Activated gamma-delta T cell (primary cell): ENCODE measurements around the gene PCSK2.

Source experiments
- DNase-seq: peaks from one replicate; lab custom pipeline; 2025; lab: John Stamatoyannopoulos, UW

The PCSK2 gene

GRCh38 chr20:17445543-17445942, 218.7 kb downstream of the PCSK2 start:
- DNase-seq, result no peak

- DNase-seq, result no peak
These were observed 219.3 kb downstream of the PCSK2 start for GRCh38 chr20:17446171-17446570.

- no peak for DNase-seq
These were observed 221.2 kb downstream of the PCSK2 start for GRCh38 chr20:17448071-17448470.

GRCh38 chr20:17449031-17449430, 222.2 kb downstream of the PCSK2 start:
- no peak for DNase-seq

GRCh38 chr20:17452441-17452840, 225.6 kb downstream of the PCSK2 start:
- no peak for DNase-seq

GRCh38 chr20:17453592-17453991, 226.8 kb downstream of the PCSK2 start:
- no peak for DNase-seq

- no peak for DNase-seq
These were observed 229.4 kb downstream of the PCSK2 start for GRCh38 chr20:17456279-17456678.

GRCh38 chr20:17457079-17457478, 230.2 kb downstream of the PCSK2 start:
- no peak for DNase-seq

GRCh38 chr20:17457588-17458190, 230.8 kb downstream of the PCSK2 start:
- no peak for DNase-seq

GRCh38 chr20:17460119-17460518, 233.3 kb downstream of the PCSK2 start:
- DNase-seq, result no peak

- no peak for DNase-seq
These were observed 235.1 kb downstream of the PCSK2 start for GRCh38 chr20:17461941-17462340.

- DNase-seq, result no peak
These were observed 236.9 kb downstream of the PCSK2 start for GRCh38 chr20:17463711-17464110.

- DNase-seq, result no peak
These were observed 238.4 kb downstream of the PCSK2 start for GRCh38 chr20:17465236-17465635.

- DNase-seq, result no peak
These were observed 239.8 kb downstream of the PCSK2 start for GRCh38 chr20:17466641-17467040.

- no peak for DNase-seq
These were observed 240.3 kb downstream of the PCSK2 start for GRCh38 chr20:17467120-17467655.

GRCh38 chr20:17468073-17468840, 241.4 kb downstream of the PCSK2 start:
- DNase-seq, result no peak

GRCh38 chr20:17469246-17470030, 242.6 kb downstream of the PCSK2 start:
- DNase-seq, result no peak

- DNase-seq, result no peak
These were observed 243.7 kb downstream of the PCSK2 start for GRCh38 chr20:17470521-17470920.

- DNase-seq, result no peak
These were observed 244.1 kb downstream of the PCSK2 start for GRCh38 chr20:17470973-17471372.

- DNase-seq, result no peak
These were observed 244.9 kb downstream of the PCSK2 start for GRCh38 chr20:17471606-17472187.

- no peak for DNase-seq
These were observed 246.8 kb downstream of the PCSK2 start for GRCh38 chr20:17473659-17474058.

- DNase-seq, result no peak
These were observed 252.3 kb downstream of the PCSK2 start for GRCh38 chr20:17479063-17479657.
